IMR-90 (cell line): ENCODE results near the gene PSTK. TPM values are rescaled to one million over a fixed set of nuclear protein-coding genes. Genes with fewer than 3 reads are reported as not detected.

Source experiments
- ATAC-seq: fragments of 200-7000 bp; cut with Tn5 transposase; 2 replicates; pipeline ENCODE4 v1.9.1; 2020; ENCODE audit warnings: low read depth, mild to moderate bottlenecking, moderate library complexity
- BruUV-seq: library from RNA; stranded (reverse); fragments of 400-500 nt; replicated peaks from 2 replicates; lab custom pipeline; 2021; lab: Mats Ljungman, UMichigan
- CTCF ChIA-PET: fragments of 300-600 bp; formaldehyde crosslinking; extraction: SDS; loops from one replicate; lab custom pipeline; 2021; ENCODE audit warnings: antibody characterized with exemption; lab: Yijun Ruan, JAX
- POLR2A ChIA-PET: fragments of 300-600 bp; sonication (Branson Sonifier 250); formaldehyde crosslinking; loops from one replicate; lab custom pipeline; 2022; ENCODE audit warnings: antibody characterized with exemption; ENCODE audit not compliant: unreplicated experiment; lab: Charles Lee
- DNase-seq: peaks from one replicate; pipeline ENCODE4 v3.0.0; 2013
- H2AFZ ChIP-seq: replicated peaks from 2 replicates; pipeline ENCODE3; 2013; ENCODE audit warnings: low read length, mild to moderate bottlenecking; ENCODE audit not compliant: poor library complexity
- H2AK5ac ChIP-seq: 2 replicates; pipeline ENCODE4 v1.6.1; 2013; ENCODE audit warnings: low read depth, low read length, inconsistent platforms
- H2AK9ac ChIP-seq: replicated peaks from 2 replicates; pipeline ENCODE3; 2013; ENCODE audit warnings: mild to moderate bottlenecking, low read depth, low read length, moderate library complexity; ENCODE audit not compliant: poor library complexity
- H2BK120ac ChIP-seq: 2 replicates; pipeline ENCODE4 v1.6.1; 2013; ENCODE audit warnings: low read depth, low read length, inconsistent platforms
- H2BK15ac ChIP-seq: 3 replicates; pipeline ENCODE4 v1.6.1; 2013; ENCODE audit warnings: low read depth, low read length, inconsistent platforms
- H2BK20ac ChIP-seq: 2 replicates; pipeline ENCODE4 v1.6.1; 2013; ENCODE audit warnings: low read depth, mild to moderate bottlenecking, inconsistent platforms, low read length, moderate library complexity
- H2BK5ac ChIP-seq: 2 replicates; pipeline ENCODE4 v1.6.1; 2013; ENCODE audit warnings: mild to moderate bottlenecking, low read depth, low read length, inconsistent platforms; ENCODE audit not compliant: poor library complexity, severe bottlenecking
- H3K14ac ChIP-seq: replicated peaks from 2 replicates; pipeline ENCODE4 v1.6.1; 2013; ENCODE audit warnings: low read depth, low read length, inconsistent platforms
- H3K18ac ChIP-seq: 2 replicates; pipeline ENCODE4 v1.6.1; 2013; ENCODE audit warnings: low read depth, low read length, control low read depth
- H3K23ac ChIP-seq: 2 replicates; pipeline ENCODE4 v1.6.1; 2013; ENCODE audit warnings: low read depth, low read length, inconsistent platforms
- H3K27ac ChIP-seq: 2 replicates; pipeline ENCODE4 v1.5.1; 2013; ENCODE audit warnings: mild to moderate bottlenecking, control low read depth, low read length; ENCODE audit not compliant: insufficient read depth
- H3K27me3 ChIP-seq: 2 replicates; pipeline ENCODE4 v1.6.1; 2013; ENCODE audit warnings: low read length; ENCODE audit not compliant: control insufficient read depth, insufficient read depth
- H3K36me3 ChIP-seq: 2 replicates; pipeline ENCODE4 v1.6.1; 2013; ENCODE audit warnings: low read length, mixed read lengths; ENCODE audit not compliant: control insufficient read depth, insufficient read depth
- H3K4ac ChIP-seq: 2 replicates; pipeline ENCODE4 v1.6.1; 2013; ENCODE audit warnings: low read depth, low read length, inconsistent platforms
- H3K4me1 ChIP-seq: 2 replicates; pipeline ENCODE4 v1.6.1; 2013; ENCODE audit warnings: low read length, mixed read lengths; ENCODE audit not compliant: control insufficient read depth, insufficient read depth
- H3K4me2 ChIP-seq: 2 replicates; pipeline ENCODE4 v1.6.1; 2013; ENCODE audit warnings: low read depth, mild to moderate bottlenecking, control low read depth, low read length, moderate library complexity
- H3K4me3 ChIP-seq: 2 replicates; pipeline ENCODE4 v1.5.1; 2013; ENCODE audit warnings: low read depth, mild to moderate bottlenecking, control low read depth, low read length, moderate library complexity; ENCODE audit not compliant: insufficient read depth
- H3K56ac ChIP-seq: 2 replicates; pipeline ENCODE4 v1.6.1; 2013; ENCODE audit warnings: low read length, inconsistent platforms; ENCODE audit not compliant: insufficient read depth; ENCODE audit errors: extremely low read depth
- H3K79me1 ChIP-seq, 2 experiments: 2 replicates each; pipeline ENCODE4 v1.6.1; 2013; ENCODE audit warnings: low read length in 2 of 2, inconsistent platforms in 1 of 2, low read depth in 1 of 2
- H3K9ac ChIP-seq: 2 replicates; pipeline ENCODE4 v1.6.1; 2013; ENCODE audit warnings: low read depth, low read length, control low read depth
- H3K9me1 ChIP-seq: 2 replicates; pipeline ENCODE4 v1.6.1; 2013; ENCODE audit warnings: low read length, inconsistent platforms; ENCODE audit not compliant: insufficient read depth
- H3K9me3 ChIP-seq: 2 replicates; pipeline ENCODE4 v1.6.1; 2013; ENCODE audit warnings: low read length; ENCODE audit not compliant: control insufficient read depth, insufficient read depth
- H4K20me1 ChIP-seq: 2 replicates; pipeline ENCODE4 v1.6.1; 2013; ENCODE audit warnings: low read length, inconsistent platforms; ENCODE audit not compliant: insufficient read depth
- H4K5ac ChIP-seq: 2 replicates; pipeline ENCODE4 v1.6.1; 2013; ENCODE audit warnings: mild to moderate bottlenecking, low read depth, low read length, control low read depth
- H4K8ac ChIP-seq, 2 experiments: 2 replicates each; pipeline ENCODE4 v1.6.1; 2013; ENCODE audit warnings: low read depth in 2 of 2, low read length in 2 of 2, control low read depth in 1 of 2, inconsistent platforms in 1 of 2
- H4K91ac ChIP-seq: 2 replicates; pipeline ENCODE4 v1.6.1; 2013; ENCODE audit warnings: low read depth, low read length, inconsistent platforms; ENCODE audit not compliant: insufficient read depth
- BHLHE40 ChIP-seq: fragments of 150-350 bp; IDR thresholded peaks from 2 replicates; pipeline ENCODE4 v1.6.1; 2016; ENCODE audit warnings: mild to moderate bottlenecking, low read depth, low read length
- CEBPB ChIP-seq: IDR thresholded peaks from 2 replicates; pipeline ENCODE4 v1.6.1; 2012; ENCODE audit warnings: low read depth, low read length, improper control_type of control experiment
- CHD1 ChIP-seq: IDR thresholded peaks from 2 replicates; pipeline ENCODE4 v1.6.1; 2012; ENCODE audit warnings: low read depth, low read length, improper control_type of control experiment
- CTCF ChIP-seq: conservative IDR thresholded peaks from 2 replicates; pipeline ENCODE4 v1.5.1; 2012; ENCODE audit warnings: mild to moderate bottlenecking, low read depth, low read length, improper control_type of control experiment
- ELK1 ChIP-seq: fragments of 150-350 bp; IDR thresholded peaks from 2 replicates; pipeline ENCODE4 v1.6.1; 2016; ENCODE audit warnings: low read depth, mild to moderate bottlenecking, low read length, moderate library complexity, borderline replicate concordance
- FOS ChIP-seq: fragments of 150-350 bp; IDR thresholded peaks from 2 replicates; pipeline ENCODE4 v1.6.1; 2016; ENCODE audit warnings: low read depth, low read length
- MAFK ChIP-seq: IDR thresholded peaks from 2 replicates; pipeline ENCODE4 v1.6.1; 2012; ENCODE audit warnings: low read depth, low read length, improper control_type of control experiment
- MAZ ChIP-seq: IDR thresholded peaks from 2 replicates; pipeline ENCODE4 v1.6.1; 2012; ENCODE audit warnings: low read depth, mild to moderate bottlenecking, low read length, improper control_type of control experiment, moderate library complexity, borderline replicate concordance
- MXI1 ChIP-seq: IDR thresholded peaks from 2 replicates; pipeline ENCODE4 v1.6.1; 2012; ENCODE audit warnings: low read depth, mild to moderate bottlenecking, low read length, moderate library complexity, borderline replicate concordance
- NFE2L2 ChIP-seq: fragments of 150-350 bp; IDR thresholded peaks from 2 replicates; pipeline ENCODE4 v1.6.1; 2016; ENCODE audit warnings: low read depth, mild to moderate bottlenecking, low read length
- POLR2A ChIP-seq: IDR thresholded peaks from 2 replicates; pipeline ENCODE4 v1.6.1; 2012; ENCODE audit warnings: mild to moderate bottlenecking, low read depth, low read length
- RAD21 ChIP-seq: IDR thresholded peaks from 2 replicates; pipeline ENCODE4 v1.6.1; 2012; ENCODE audit warnings: low read length, improper control_type of control experiment
- RCOR1 ChIP-seq: IDR thresholded peaks from 2 replicates; pipeline ENCODE4 v1.6.1; 2012; ENCODE audit warnings: mild to moderate bottlenecking, low read length, improper control_type of control experiment; ENCODE audit not compliant: insufficient replicate concordance
- RFX5 ChIP-seq: IDR thresholded peaks from 2 replicates; pipeline ENCODE4 v1.8.0; 2012; ENCODE audit warnings: low read depth, mild to moderate bottlenecking, low read length, moderate library complexity
- SMC3 ChIP-seq: fragments of 150-350 bp; IDR thresholded peaks from 2 replicates; pipeline ENCODE4 v1.6.1; 2016; ENCODE audit warnings: low read depth, mild to moderate bottlenecking, antibody characterized with exemption, low read length, moderate library complexity
- USF2 ChIP-seq: fragments of 150-350 bp; IDR thresholded peaks from 2 replicates; pipeline ENCODE4 v1.6.1; 2017; ENCODE audit warnings: mild to moderate bottlenecking, antibody characterized with exemption, low read length, low read depth
- WGBS, 2 experiments: methylation state at CpG; one replicate each; pipeline versions ENCODE4 v1.1.5 to v1.1.7; 2013; ENCODE audit warnings: missing lambda C conversion rate in 2 of 2; ENCODE audit not compliant: insufficient read length in 1 of 2; ENCODE audit errors: extremely low coverage in 2 of 2; 5-methylcytosine and 5-hydroxymethylcytosine counted together
- dilution Hi-C: fragments of 300-500 bp; cut with HindIII; formaldehyde crosslinking; loops from one replicate; pipeline ENCODE4 v1.14.3; 2018; ENCODE audit warnings: low sequenced_read_pairs; ENCODE audit not compliant: unreplicated experiment
- in situ Hi-C: fragments of 300-500 bp; cut with MboI; formaldehyde crosslinking; loops from 3 replicates; pipeline ENCODE4 v1.14.3; 2019; ENCODE audit warnings: low sequenced_read_pairs, inconsistent platforms, mixed read lengths
- intact Hi-C: fragments of 100-400 bp; cut with micrococcal nuclease; formaldehyde crosslinking; loops from 2 replicates; pipeline ENCODE4 v1.10.0; 2022
- polyA plus RNA-seq, 3 experiments: library from polyadenylated mRNA; depleted of rRNA; stranded (reverse); fragments of >200 nt; gene quantifications; 2 replicates each; pipeline ENCODE4 v1.2.3, GENCODE V29; 2012; ENCODE audit warnings: low replicate concordance in 1 of 3
- total RNA-seq: library from RNA; depleted of rRNA; stranded (reverse); fragments of >200 nt; gene quantifications from 2 replicates; pipeline ENCODE4 v1.2.3, GENCODE V29; 2012

Gene PSTK
- total and polyA plus RNA-seq, 2 of the 4 experiments (the other 2 are of a cell fraction), result 4.1 to 4.2 TPM

- whole genome bisulfite sequencing, 2 experiments, result 100% methylated on average over 2 of the region's 2 CpGs; no CpG with 5 or more reads in 1 of the 2 experiments
- no peak overlapping the region for H3K27ac ChIP-seq
- H3K56ac ChIP-seq, result no peak overlapping the region
- ATAC-seq (no peak), DNase-seq (no peak)
- H4K91ac ChIP-seq, result no peak overlapping the region
- H2BK120ac ChIP-seq, result no peak overlapping the region
- peaks cover 15 to 34% of the 10 kb centered on the region in 2 experiments; a peak in 3 of 4 replicates for H3K79me1 ChIP-seq
- CTCF ChIA-PET, result no interaction called here
- no peaks in the 10 kb centered on the region for H3K9me3 ChIP-seq
- no peak overlapping the region for H2AK9ac ChIP-seq
- H3K9me1 ChIP-seq, result no peaks in the 10 kb centered on the region
- H4K8ac ChIP-seq, result no peak overlapping the region
- no peak overlapping the region for H2BK15ac ChIP-seq
- H3K14ac ChIP-seq, result no peak overlapping the region
- no peak overlapping the region for H2BK5ac ChIP-seq
- POLR2A ChIA-PET, result no interaction called here
- peaks cover 5% of the 10 kb centered on the region for H3K36me3 ChIP-seq
- TF ChIP-seq CHD1, result no peak
- TF ChIP-seq POLR2A, result no peak
- no peak for TF ChIP-seq SMC3
- no peak for TF ChIP-seq RCOR1
- TF ChIP-seq ELK1, result no peak
- no peak for TF ChIP-seq NFE2L2
- TF ChIP-seq MAFK, result no peak
- TF ChIP-seq BHLHE40, result no peak
- TF ChIP-seq MAZ, result no peak
- no peak for TF ChIP-seq USF2
- TF ChIP-seq RFX5, result no peak
- no peak for TF ChIP-seq FOS
- TF ChIP-seq CEBPB, result no peak
- TF ChIP-seq CTCF, result no peak
- TF ChIP-seq RAD21, result no peak
- no peak for TF ChIP-seq MXI1
- no peak overlapping the region for H2BK20ac ChIP-seq
- intact Hi-C loops, result no loop called here
- no peak overlapping the region for H3K4me2 ChIP-seq
- no peak overlapping the region for H3K23ac ChIP-seq
- H4K5ac ChIP-seq, result no peak overlapping the region
- no peak overlapping the region for H2AFZ ChIP-seq
- no peak overlapping the region for H3K4ac ChIP-seq
- peaks cover 3% of the 10 kb centered on the region; the same call in 1 of the 2 replicates for H4K20me1 ChIP-seq
- no peak overlapping the region for H3K18ac ChIP-seq
- no peak overlapping the region for H3K4me3 ChIP-seq
- H3K27me3 ChIP-seq, result no peaks in the 10 kb centered on the region
- no peak overlapping the region for H2AK5ac ChIP-seq
- H3K4me1 ChIP-seq, result no peaks in the 10 kb centered on the region; the same call in 1 of the 2 replicates
- dilution Hi-C loops, result no loop called here
- no peak overlapping the region for H3K9ac ChIP-seq
- in situ Hi-C loops, result no loop called here
- no TSS peak for BruUV-seq
Observed at GRCh38 chr10:123001370-123001769, 21.2 kb downstream of the PSTK start.
